ENCODE results near the gene MEGF9. TPM values are rescaled to one million over a fixed set of nuclear protein-coding genes. Genes with fewer than 3 reads are reported as not detected.

Gene MEGF9
- total RNA-seq, 1 donor from 2014 or later, result 9.0 TPM

DNA sequence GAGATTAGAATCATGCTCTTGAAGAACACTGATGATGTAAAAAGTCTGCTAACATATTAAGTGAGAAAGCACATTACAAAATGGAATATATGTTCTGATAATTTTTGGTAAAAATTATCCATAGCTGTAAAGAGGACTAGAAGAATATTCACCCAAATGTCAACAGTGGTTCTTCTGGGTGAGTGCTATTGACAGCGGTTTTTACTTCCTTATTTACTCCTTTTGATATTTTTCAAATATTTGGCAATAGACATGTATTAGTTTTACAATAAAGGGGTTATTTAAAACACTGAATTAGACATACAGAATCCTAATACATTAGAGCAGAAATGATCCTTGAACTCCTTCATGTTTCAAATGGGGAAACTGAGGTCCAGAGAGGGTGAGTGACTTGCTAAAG lies 26.9 kb upstream of the MEGF9 start:
- CTCF ChIA-PET, result no interaction called here
- peaks cover 3% of the 10 kb centered on the region for H3K9me3 Mint-ChIP-seq
- H3K27me3 Mint-ChIP-seq, result no peaks in the 10 kb centered on the region
- DNase-seq (no peak), ATAC-seq (ENCODE audit: low read depth) (no peak)
- POLR2A ChIA-PET, result no interaction called here
- intact Hi-C loops (cut with micrococcal nuclease), result loop anchor here (5.0 kb wide), 1 partner anchor 124 kb away; no protein-coding TSS in a partner anchor
- no peaks in the 10 kb centered on the region for H3K36me3 Mint-ChIP-seq (ENCODE audit: low read depth)
- TF ChIP-seq, protein P1, sequence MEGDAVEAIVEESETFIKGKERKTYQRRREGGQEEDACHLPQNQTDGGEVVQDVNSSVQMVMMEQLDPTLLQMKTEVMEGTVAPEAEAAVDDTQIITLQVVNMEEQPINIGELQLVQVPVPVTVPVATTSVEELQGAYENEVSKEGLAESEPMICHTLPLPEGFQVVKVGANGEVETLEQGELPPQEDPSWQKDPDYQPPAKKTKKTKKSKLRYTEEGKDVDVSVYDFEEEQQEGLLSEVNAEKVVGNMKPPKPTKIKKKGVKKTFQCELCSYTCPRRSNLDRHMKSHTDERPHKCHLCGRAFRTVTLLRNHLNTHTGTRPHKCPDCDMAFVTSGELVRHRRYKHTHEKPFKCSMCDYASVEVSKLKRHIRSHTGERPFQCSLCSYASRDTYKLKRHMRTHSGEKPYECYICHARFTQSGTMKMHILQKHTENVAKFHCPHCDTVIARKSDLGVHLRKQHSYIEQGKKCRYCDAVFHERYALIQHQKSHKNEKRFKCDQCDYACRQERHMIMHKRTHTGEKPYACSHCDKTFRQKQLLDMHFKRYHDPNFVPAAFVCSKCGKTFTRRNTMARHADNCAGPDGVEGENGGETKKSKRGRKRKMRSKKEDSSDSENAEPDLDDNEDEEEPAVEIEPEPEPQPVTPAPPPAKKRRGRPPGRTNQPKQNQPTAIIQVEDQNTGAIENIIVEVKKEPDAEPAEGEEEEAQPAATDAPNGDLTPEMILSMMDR (IDR thresholded peaks at IDR 0.05), result no peak
- H3K27ac Mint-ChIP-seq, result no peak overlapping the region
- H3K4me3 Mint-ChIP-seq, result no peak overlapping the region
- no peaks in the 10 kb centered on the region for H3K4me1 Mint-ChIP-seq

DNA sequence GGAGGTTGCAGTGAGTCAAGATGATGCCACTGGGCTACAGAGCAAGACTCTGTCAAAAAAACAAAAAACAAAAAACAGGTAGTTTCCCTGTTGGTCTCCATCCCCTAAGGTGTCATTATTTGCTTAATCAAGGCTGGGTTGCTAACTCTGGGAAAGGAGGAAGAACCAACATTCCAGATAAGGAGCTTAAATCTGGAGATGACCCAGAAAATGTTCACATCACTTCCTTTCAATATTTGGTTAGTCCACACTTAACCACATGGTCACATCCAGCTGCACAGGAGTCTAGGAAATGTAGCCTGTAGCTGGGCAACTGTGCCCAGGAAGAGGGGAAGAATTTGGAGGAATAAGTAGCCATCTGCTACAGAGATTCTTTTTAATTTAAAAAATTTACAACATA lies 25.9 kb upstream of the MEGF9 start:
- H3K4me3 Mint-ChIP-seq, result no peak overlapping the region
- no peaks in the 10 kb centered on the region for H3K27me3 Mint-ChIP-seq
- ChIA-PET POLR2A (interaction anchor here (0.6 kb wide), 1 partner anchor 25 kb away, joined by 17 read pairs; no protein-coding TSS in a partner anchor), CTCF (no interaction called here)
- no peaks in the 10 kb centered on the region for H3K36me3 Mint-ChIP-seq (ENCODE audit: low read depth)
- H3K27ac Mint-ChIP-seq, result no peak overlapping the region
- H3K9me3 Mint-ChIP-seq, result peaks cover 3% of the 10 kb centered on the region
- ATAC-seq (ENCODE audit: low read depth) (no peak), DNase-seq (no peak)
- intact Hi-C loops (cut with micrococcal nuclease), result loop anchor here (5.0 kb wide), 1 partner anchor 123 kb away; no protein-coding TSS in a partner anchor
- TF ChIP-seq, protein P1 (IDR thresholded peaks at IDR 0.05), result no peak
- H3K4me1 Mint-ChIP-seq, result peaks cover 10% of the 10 kb centered on the region

DNA sequence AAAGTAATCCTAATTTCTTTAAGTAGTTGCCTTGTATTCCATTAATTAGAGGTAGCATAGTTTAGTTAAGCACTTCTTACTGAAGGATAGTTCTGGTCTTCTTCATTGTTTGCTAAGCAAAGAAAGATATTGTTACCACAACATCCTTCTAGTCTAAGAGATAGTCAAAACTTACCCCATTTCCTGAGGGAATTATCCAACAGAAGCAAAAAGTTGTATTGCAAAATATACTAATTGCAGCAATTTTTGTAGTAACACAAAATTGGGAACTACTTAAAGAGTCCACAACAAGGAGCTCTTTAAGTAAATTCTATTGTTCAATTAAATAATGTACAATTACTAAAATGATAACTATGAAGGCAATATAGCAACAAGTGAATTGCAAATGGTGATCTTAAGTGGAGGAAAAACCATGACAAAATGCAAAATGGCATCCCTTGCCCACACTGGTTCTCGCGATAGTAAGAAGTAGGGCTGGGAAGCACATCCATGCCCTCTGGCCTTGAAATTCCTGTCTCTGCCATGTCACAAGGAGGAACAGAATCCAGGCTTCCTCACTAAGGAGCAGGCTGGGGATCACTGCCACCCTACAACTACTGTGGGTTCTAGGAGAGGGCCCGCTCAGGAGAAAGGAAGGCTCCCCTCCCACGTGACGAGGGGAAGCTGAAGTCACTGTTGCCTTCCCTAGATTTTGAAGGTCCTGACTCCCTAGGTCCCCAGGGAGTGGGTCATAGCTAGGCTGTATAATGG lies 23.3 kb upstream of the MEGF9 start:
- Mint-ChIP-seq H3K27me3 (no peaks in the 10 kb centered on the region), H3K4me3 (no peak overlapping the region), H3K36me3 (ENCODE audit: low read depth) (no peaks in the 10 kb centered on the region), H3K27ac (no peak overlapping the region), H3K9me3 (peaks cover 3% of the 10 kb centered on the region), H3K4me1 (peaks cover 16% of the 10 kb centered on the region)
- intact Hi-C loops (cut with micrococcal nuclease), result no loop called here
- POLR2A ChIA-PET, result no interaction called here
- DNase-seq (no peak), ATAC-seq (ENCODE audit: low read depth) (no peak)
- CTCF ChIA-PET, result no interaction called here
- TF ChIP-seq, protein P1 (IDR thresholded peaks at IDR 0.05), result no peak

DNA sequence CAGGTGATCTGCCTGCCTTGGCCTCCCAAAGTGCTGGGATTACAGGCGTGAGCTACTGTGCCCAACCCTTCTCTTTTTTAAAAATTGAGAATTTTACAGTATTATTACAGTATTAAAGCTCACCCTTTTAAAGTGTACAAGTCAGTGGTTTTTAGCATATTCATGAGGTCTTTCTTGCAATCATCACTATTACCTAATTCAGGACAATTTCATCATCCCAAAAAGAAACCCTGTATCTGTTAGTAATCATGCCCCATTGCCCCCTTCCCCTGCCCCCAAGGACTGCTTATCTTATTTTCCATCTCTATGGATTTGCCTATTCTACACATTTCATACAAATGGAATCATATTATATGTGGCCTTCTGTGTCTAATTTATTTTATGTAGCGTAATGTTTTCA lies 22.6 kb upstream of the MEGF9 start:
- Mint-ChIP-seq H3K9me3 (peaks cover 3% of the 10 kb centered on the region), H3K4me1 (peaks cover 16% of the 10 kb centered on the region), H3K36me3 (ENCODE audit: low read depth) (no peaks in the 10 kb centered on the region), H3K27me3 (no peaks in the 10 kb centered on the region), H3K4me3 (no peak overlapping the region), H3K27ac (no peak overlapping the region)
- CTCF ChIA-PET, result no interaction called here
- ATAC-seq (ENCODE audit: low read depth) (no peak), DNase-seq (no peak)
- POLR2A ChIA-PET, result no interaction called here
- intact Hi-C loops (cut with micrococcal nuclease), result no loop called here
- TF ChIP-seq, protein P1 (IDR thresholded peaks at IDR 0.05), result no peak

DNA sequence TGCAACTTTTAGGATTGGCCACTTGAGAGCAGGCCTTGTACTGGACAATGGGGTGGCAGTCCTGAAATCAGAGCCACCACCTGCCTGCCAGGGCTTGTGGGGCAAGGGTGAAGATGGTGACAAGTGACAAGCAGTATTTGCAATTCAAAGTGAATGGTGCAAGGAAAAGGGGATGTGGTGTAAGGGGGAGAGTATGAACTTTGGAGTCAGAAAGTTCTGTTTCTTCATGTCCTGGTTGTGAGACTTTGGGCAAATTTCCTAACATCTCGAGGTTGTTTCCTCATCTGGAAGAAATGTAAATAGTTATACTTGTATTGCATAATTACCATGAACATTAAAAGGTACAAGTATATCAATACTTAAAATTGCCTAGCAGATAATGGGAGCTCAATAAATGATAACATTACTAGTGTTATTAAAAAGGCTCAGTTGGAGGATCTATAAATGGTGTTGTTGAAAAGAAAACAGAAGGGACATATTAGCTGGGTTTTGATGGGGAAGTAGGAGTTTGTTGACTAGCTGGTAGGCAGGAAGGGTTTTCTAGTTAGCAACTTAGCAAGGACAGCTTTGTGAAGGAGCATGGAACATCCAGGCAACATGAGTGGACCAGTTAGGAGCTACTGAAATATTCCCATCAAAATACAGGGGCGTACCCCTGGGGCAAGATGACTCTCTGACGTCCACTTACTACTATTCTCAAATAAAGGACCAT lies 21.3 kb upstream of the MEGF9 start:
- DNase-seq (no peak), ATAC-seq (ENCODE audit: low read depth) (peak; percentile 77)
- intact Hi-C loops (cut with micrococcal nuclease), result no loop called here
- H3K27me3 Mint-ChIP-seq, result no peaks in the 10 kb centered on the region
- H3K4me1 Mint-ChIP-seq, result peaks cover 20% of the 10 kb centered on the region
- H3K36me3 Mint-ChIP-seq (ENCODE audit: low read depth), result no peaks in the 10 kb centered on the region
- TF ChIP-seq, protein P1 (IDR thresholded peaks at IDR 0.05), result no peak
- H3K9me3 Mint-ChIP-seq, result peaks cover 3% of the 10 kb centered on the region
- POLR2A ChIA-PET, result interaction anchor here (0.6 kb wide), 1 partner anchor 39 kb away, joined by 3 read pairs; no protein-coding TSS in a partner anchor
- peak overlapping the region; percentile 69 for H3K27ac Mint-ChIP-seq
- H3K4me3 Mint-ChIP-seq, result no peak overlapping the region
- CTCF ChIA-PET, result interaction anchor here (1.5 kb wide), 1 partner anchor 324 kb away, joined by 3 read pairs; no protein-coding TSS in a partner anchor

All from activated B cell treated with CpG ODN at 0.5 μM for 24 hours (primary cell).